Vagina (tissue), 2 donors: ENCODE measurements around the gene RHEB.

Experiments used
- CTCF ChIP-seq, 3 experiments: fragments of 450-650 bp in 2 of 3; fragments of 200-600 bp in 1 of 3; sonication (generic) in 1 of 3; IDR thresholded peaks; one replicate each; pipeline ENCODE4 v1.5.1; 2017 to 2019; ENCODE audit warnings: antibody characterized with exemption in 3 of 3, mild to moderate bottlenecking in 2 of 3, moderate library complexity in 2 of 3
- POLR2A ChIP-seq, 2 donors: fragments of 450-650 bp; IDR thresholded peaks; one replicate each; pipeline ENCODE4 v1.6.1; 2017; ENCODE audit warnings: antibody characterized with exemption in 2 of 2, mild to moderate bottlenecking in 2 of 2, moderate library complexity in 2 of 2

GRCh38 chr7:151451626-151452571 lies 67.8 kb downstream of the RHEB start:
- TF ChIP-seq CTCF (IDR thresholded peaks at IDR 0.05), result no peak
- TF ChIP-seq POLR2A (IDR thresholded peaks at IDR 0.05), result no peak
